Activated CD4-positive, alpha-beta T cell treated with anti-CD3 and anti-CD28 coated beads, Interleukin-2, amount 10 ng/mL, durations not matched to agents 24 days and 14 days (primary cell): ENCODE data around the gene ZSCAN16. TPM values are rescaled to one million over a fixed set of nuclear protein-coding genes. Genes with fewer than 3 reads are reported as not detected.

ENCODE experiments used
- DNase-seq: peaks from one replicate; pipeline ENCODE4 v3.0.0; 2022
- H3K27ac Mint-ChIP-seq: one replicate; pipeline ENCODE4 v1.8.0; 2022; ENCODE audit warnings: mild to moderate bottlenecking, mixed read lengths
- H3K27me3 Mint-ChIP-seq: one replicate; pipeline ENCODE4 v1.8.0; 2022; ENCODE audit warnings: mixed read lengths
- H3K36me3 Mint-ChIP-seq: one replicate; pipeline ENCODE4 v1.8.0; 2022; ENCODE audit warnings: low read depth, mild to moderate bottlenecking, mixed read lengths
- H3K4me1 Mint-ChIP-seq: one replicate; pipeline ENCODE4 v1.8.0; 2021; ENCODE audit warnings: mixed read lengths
- H3K4me3 Mint-ChIP-seq: one replicate; pipeline ENCODE4 v1.8.0; 2022; ENCODE audit warnings: mild to moderate bottlenecking, moderate library complexity, mixed read lengths
- H3K9me3 Mint-ChIP-seq: one replicate; pipeline ENCODE4 v1.8.0; 2021; ENCODE audit warnings: mixed read lengths
- intact Hi-C: fragments of 100-400 bp; cut with micrococcal nuclease; formaldehyde crosslinking; loops from one replicate; pipeline ENCODE4 v1.15.1; 2023
- total RNA-seq: library from RNA; stranded (reverse); gene quantifications from 2 replicates; pipeline ENCODE4 v1.2.3, GENCODE V29; 2022

The ZSCAN16 gene
- total RNA-seq, 1 donor from 2014 or later = 3.0 TPM

- intact Hi-C loops = loop anchor here (1.0 to 10.0 kb wide), 7 partner anchors 13 to 260 kb away; partner anchors contain the start of genes ZNF165, ZSCAN12, ZSCAN16 and ZSCAN26
- peak overlapping the region; percentile 93 for H3K4me3 Mint-ChIP-seq
- peak overlapping the region; percentile 94 for H3K27ac Mint-ChIP-seq
- peak; percentile 72 for DNase-seq
- H3K9me3 Mint-ChIP-seq = no peaks in the 10 kb centered on the region
- peaks cover 58% of the 10 kb centered on the region for H3K4me1 Mint-ChIP-seq
- no peaks in the 10 kb centered on the region for H3K27me3 Mint-ChIP-seq
- H3K36me3 Mint-ChIP-seq = peaks cover 14% of the 10 kb centered on the region
These were observed 13.1 kb downstream of the ZSCAN16 start for GRCh38 chr6:28137505-28137981.

GRCh38 chr6:28139860-28140543, 15.6 kb downstream of the ZSCAN16 start:
- peak; percentile 73 for DNase-seq
- H3K36me3 Mint-ChIP-seq = peaks cover 12% of the 10 kb centered on the region

GRCh38 chr6:28140616-28141015, 16.2 kb downstream of the ZSCAN16 start:
- H3K27me3 Mint-ChIP-seq = no peaks in the 10 kb centered on the region
- peaks cover 45% of the 10 kb centered on the region for H3K4me1 Mint-ChIP-seq
- intact Hi-C loops = loop anchor here (1.0 to 5.0 kb wide), 4 partner anchors 16 to 112 kb away; partner anchors contain the start of genes ZKSCAN4 and ZSCAN16
- H3K9me3 Mint-ChIP-seq = no peaks in the 10 kb centered on the region
- H3K4me3 Mint-ChIP-seq = peak overlapping the region; percentile 97
- H3K27ac Mint-ChIP-seq = peak overlapping the region; percentile 77
- peaks cover 18% of the 10 kb centered on the region for H3K36me3 Mint-ChIP-seq
- DNase-seq = no peak

More at GRCh38 chr6:28139860-28140543, 15.6 kb downstream of the ZSCAN16 start:
- Mint-ChIP-seq H3K27me3 (no peaks in the 10 kb centered on the region), H3K4me1 (peaks cover 46% of the 10 kb centered on the region), H3K27ac (peak overlapping the region; percentile 77), H3K4me3 (peak overlapping the region; percentile 97), H3K9me3 (no peaks in the 10 kb centered on the region)
- intact Hi-C loops = loop anchor here (5.0 to 10.0 kb wide), 5 partner anchors 72 to 257 kb away; partner anchors contain the start of genes ZSCAN12 and ZSCAN26

GRCh38 chr6:28141500-28142329, 17.3 kb downstream of the ZSCAN16 start, which contains the start of gene ZKSCAN8:
Gene ZKSCAN8, plus strand, starts transcription at chr6:28141883. Its CDS starts 6,525 bp downstream, at chr6:28148408.
- Mint-ChIP-seq H3K27ac (peak within 1 kb of the TSS; percentile 90), H3K4me3 (peak within 1 kb of the TSS; percentile 97), H3K4me1 (peaks cover 39% of the 10 kb centered on the region), H3K36me3 (peaks cover 26% of the 10 kb centered on the region), H3K27me3 (no peaks in the 10 kb centered on the region), H3K9me3 (no peaks in the 10 kb centered on the region)
- intact Hi-C loops = loop anchor here (1.0 to 5.0 kb wide), 4 partner anchors 17 to 111 kb away; partner anchors contain the start of genes ZKSCAN4 and ZSCAN16
- DNase-seq = peak; percentile 93

GRCh38 chr6:28142446-28142845, 18.0 kb downstream of the ZSCAN16 start:
- peaks cover 28% of the 10 kb centered on the region for H3K36me3 Mint-ChIP-seq
- peaks cover 39% of the 10 kb centered on the region for H3K4me1 Mint-ChIP-seq
- H3K4me3 Mint-ChIP-seq = peak overlapping the region; percentile 97
- peak overlapping the region; percentile 90 for H3K27ac Mint-ChIP-seq
- H3K27me3 Mint-ChIP-seq = no peaks in the 10 kb centered on the region
- no peaks in the 10 kb centered on the region for H3K9me3 Mint-ChIP-seq
- no peak for DNase-seq
- intact Hi-C loops = loop anchor here (5.0 kb wide), 1 partner anchor 70 kb away; no protein-coding TSS in a partner anchor

GRCh38 chr6:28145231-28145630, 20.8 kb downstream of the ZSCAN16 start:
- no peaks in the 10 kb centered on the region for H3K9me3 Mint-ChIP-seq
- H3K27me3 Mint-ChIP-seq = no peaks in the 10 kb centered on the region
- DNase-seq = no peak
- peaks cover 33% of the 10 kb centered on the region for H3K4me1 Mint-ChIP-seq
- H3K27ac Mint-ChIP-seq = no peak overlapping the region
- H3K36me3 Mint-ChIP-seq = peaks cover 51% of the 10 kb centered on the region
- intact Hi-C loops = no loop called here
- H3K4me3 Mint-ChIP-seq = no peak overlapping the region

GRCh38 chr6:28152531-28152930, 28.1 kb downstream of the ZSCAN16 start:
- intact Hi-C loops = no loop called here
- no peak overlapping the region for H3K4me3 Mint-ChIP-seq
- no peak for DNase-seq
- no peaks in the 10 kb centered on the region for H3K27me3 Mint-ChIP-seq
- H3K4me1 Mint-ChIP-seq = peaks cover 8% of the 10 kb centered on the region
- H3K9me3 Mint-ChIP-seq = peaks cover 50% of the 10 kb centered on the region
- no peak overlapping the region for H3K27ac Mint-ChIP-seq
- H3K36me3 Mint-ChIP-seq = peaks cover 93% of the 10 kb centered on the region

- Mint-ChIP-seq H3K27ac (no peak overlapping the region), H3K9me3 (peaks cover 56% of the 10 kb centered on the region), H3K4me1 (peaks cover 4% of the 10 kb centered on the region), H3K27me3 (no peaks in the 10 kb centered on the region), H3K4me3 (no peak overlapping the region), H3K36me3 (peaks cover 93% of the 10 kb centered on the region)
- no peak for DNase-seq
- intact Hi-C loops = no loop called here
These were observed 29.1 kb downstream of the ZSCAN16 start for GRCh38 chr6:28153546-28153945.

GRCh38 chr6:28154357-28154756, 29.9 kb downstream of the ZSCAN16 start:
- Mint-ChIP-seq H3K4me3 (no peak overlapping the region), H3K27me3 (no peaks in the 10 kb centered on the region), H3K36me3 (peaks cover 93% of the 10 kb centered on the region), H3K27ac (no peak overlapping the region), H3K4me1 (peaks cover 1% of the 10 kb centered on the region), H3K9me3 (peaks cover 63% of the 10 kb centered on the region)
- DNase-seq = no peak
- intact Hi-C loops = no loop called here

GRCh38 chr6:28158318-28158717, 33.9 kb downstream of the ZSCAN16 start:
- no peaks in the 10 kb centered on the region for H3K27me3 Mint-ChIP-seq

GRCh38 chr6:28159029-28159607, 34.7 kb downstream of the ZSCAN16 start:
- Mint-ChIP-seq H3K9me3 (peaks cover 48% of the 10 kb centered on the region), H3K4me3 (no peak overlapping the region), H3K4me1 (peaks cover 8% of the 10 kb centered on the region), H3K36me3 (peaks cover 67% of the 10 kb centered on the region), H3K27ac (no peak overlapping the region), H3K27me3 (no peaks in the 10 kb centered on the region)
- intact Hi-C loops = no loop called here
- no peak for DNase-seq

More at GRCh38 chr6:28158318-28158717, 33.9 kb downstream of the ZSCAN16 start:
- H3K36me3 Mint-ChIP-seq = peaks cover 73% of the 10 kb centered on the region
- DNase-seq = no peak
- intact Hi-C loops = no loop called here
- no peak overlapping the region for H3K4me3 Mint-ChIP-seq
- H3K27ac Mint-ChIP-seq = no peak overlapping the region
- H3K9me3 Mint-ChIP-seq = peaks cover 54% of the 10 kb centered on the region
- peaks cover 8% of the 10 kb centered on the region for H3K4me1 Mint-ChIP-seq

- Mint-ChIP-seq H3K27ac (no peak overlapping the region), H3K4me1 (peaks cover 8% of the 10 kb centered on the region), H3K27me3 (no peaks in the 10 kb centered on the region), H3K9me3 (peaks cover 40% of the 10 kb centered on the region), H3K36me3 (peaks cover 56% of the 10 kb centered on the region), H3K4me3 (no peak overlapping the region)
- intact Hi-C loops = no loop called here
- no peak for DNase-seq
These were observed 35.8 kb downstream of the ZSCAN16 start for GRCh38 chr6:28160233-28160632.

- Mint-ChIP-seq H3K36me3 (peaks cover 44% of the 10 kb centered on the region), H3K27me3 (no peaks in the 10 kb centered on the region), H3K9me3 (peaks cover 34% of the 10 kb centered on the region), H3K27ac (no peak overlapping the region), H3K4me3 (peak overlapping the region; percentile 64), H3K4me1 (peaks cover 8% of the 10 kb centered on the region)
- intact Hi-C loops = no loop called here
- DNase-seq = peak; percentile 91
These were observed 37.1 kb downstream of the ZSCAN16 start for GRCh38 chr6:28161410-28162079.
